HFF-Myc (cell line): Measurements from ENCODE around the gene FLT3.
"Not testable (repeated sequence)": the region's sequence is repeated elsewhere in the genome, so short reads cannot be mapped to it uniquely, and the experiment has no call there.

ENCODE experiments used
- DNase-seq: peaks from one replicate; pipeline ENCODE4 v3.0.0-alpha.2; 2011; ENCODE audit warnings: low read depth; ENCODE audit errors: extremely low read depth
- H3K4me3 ChIP-seq: replicated peaks from 2 replicates; pipeline ENCODE4 v1.5.1; 2011; ENCODE audit warnings: low read depth, mild to moderate bottlenecking, control low read depth, low read length
- CTCF ChIP-seq: IDR thresholded peaks from 2 replicates; pipeline ENCODE4 v1.5.1; 2012; ENCODE audit warnings: mild to moderate bottlenecking, low read depth, low read length, control low read depth; ENCODE audit errors: missing control alignments

The FLT3 gene

GRCh38 chr13:28026508-28026907 lies 73.9 kb downstream of the FLT3 start:
- H3K4me3 ChIP-seq: no peak overlapping the region
- TF ChIP-seq CTCF: no peak
- no peak for DNase-seq

- DNase-seq: no peak
- no peak for TF ChIP-seq CTCF
- no peak overlapping the region for H3K4me3 ChIP-seq
Observed at GRCh38 chr13:28022848-28023518, 77.4 kb downstream of the FLT3 start.

- no peak for TF ChIP-seq CTCF
- H3K4me3 ChIP-seq: no peak overlapping the region
- DNase-seq: no peak
Observed at GRCh38 chr13:28014301-28014700, 86.1 kb downstream of the FLT3 start.

GRCh38 chr13:28013482-28013881 lies 86.9 kb downstream of the FLT3 start:
- DNase-seq: no peak
- no peak for TF ChIP-seq CTCF
- no peak overlapping the region for H3K4me3 ChIP-seq

GRCh38 chr13:28012896-28013295 lies 87.5 kb downstream of the FLT3 start:
- TF ChIP-seq CTCF: no peak
- no peak for DNase-seq
- no peak overlapping the region for H3K4me3 ChIP-seq

GRCh38 chr13:28012383-28012782 lies 88.0 kb downstream of the FLT3 start:
- DNase-seq: no peak
- TF ChIP-seq CTCF: no peak
- no peak overlapping the region for H3K4me3 ChIP-seq

- no peak overlapping the region for H3K4me3 ChIP-seq
- no peak for TF ChIP-seq CTCF
- DNase-seq: no peak
Observed at GRCh38 chr13:28010046-28010445, 90.3 kb downstream of the FLT3 start.

- not testable (repeated sequence) for H3K4me3 ChIP-seq, DNase-seq
Observed at GRCh38 chr13:28005016-28005415, 95.4 kb downstream of the FLT3 start.
